Loucy (cell line): ENCODE measurements around the gene DGKQ.

Experiments
- H2AFZ ChIP-seq: fragments of 200-600 bp; sonication (generic); 2 replicates; pipeline ENCODE4 v1.6.0; 2016; ENCODE audit warnings: antibody characterized with exemption, mild to moderate bottlenecking, low read length, moderate library complexity
- H3F3A ChIP-seq: fragments of 200-600 bp; 2 replicates; pipeline ENCODE4 v1.6.0; 2016; ENCODE audit warnings: antibody characterized with exemption, low read depth, mild to moderate bottlenecking
- H3K27me3 ChIP-seq: fragments of 200-600 bp; sonication (generic); 2 replicates; pipeline ENCODE4 v1.6.1; 2014; ENCODE audit warnings: low read length, mild to moderate bottlenecking; ENCODE audit not compliant: insufficient read depth, poor library complexity, severe bottlenecking
- H3K36me3 ChIP-seq: fragments of 200-600 bp; sonication (generic); 2 replicates; pipeline ENCODE4 v1.6.1; 2016; ENCODE audit warnings: low read length; ENCODE audit not compliant: insufficient read depth
- H3K4me1 ChIP-seq: fragments of 200-600 bp; sonication (generic); 2 replicates; pipeline ENCODE4 v1.5.1; 2014; ENCODE audit warnings: low read length, mild to moderate bottlenecking; ENCODE audit not compliant: insufficient read depth, poor library complexity, severe bottlenecking
- H3K4me2 ChIP-seq: fragments of 200-600 bp; sonication (generic); 2 replicates; pipeline ENCODE4 v1.6.0; 2014; ENCODE audit warnings: antibody characterized with exemption, low read length, low read depth, mild to moderate bottlenecking; ENCODE audit not compliant: poor library complexity, severe bottlenecking
- H3K4me3 ChIP-seq: fragments of 200-600 bp; sonication (generic); 2 replicates; pipeline ENCODE4 v1.5.1; 2014; ENCODE audit warnings: low read length, mild to moderate bottlenecking, mixed read lengths; ENCODE audit not compliant: poor library complexity, severe bottlenecking
- H3K79me2 ChIP-seq: fragments of 200-600 bp; sonication (generic); 2 replicates; pipeline ENCODE4 v1.6.1; 2014; ENCODE audit warnings: low read length; ENCODE audit not compliant: insufficient read depth
- H3K9ac ChIP-seq: fragments of 200-600 bp; sonication (generic); 2 replicates; pipeline ENCODE4 v1.6.0; 2014; ENCODE audit warnings: mild to moderate bottlenecking, low read depth, low read length, moderate library complexity; ENCODE audit not compliant: poor library complexity, severe bottlenecking
- H3K9me2 ChIP-seq: fragments of 200-600 bp; sonication (generic); replicated peaks from 2 replicates; pipeline ENCODE4 v1.6.1; 2016; ENCODE audit warnings: low read depth, low read length, mixed read lengths
- H3K9me3 ChIP-seq: fragments of 200-600 bp; sonication (generic); 2 replicates; pipeline ENCODE4 v1.6.1; 2014; ENCODE audit warnings: mild to moderate bottlenecking, antibody characterized with exemption, low read length, low read depth; ENCODE audit not compliant: insufficient read depth
- H4K20me1 ChIP-seq: fragments of 200-600 bp; sonication (generic); 2 replicates; pipeline ENCODE4 v1.6.0; 2014; ENCODE audit warnings: antibody characterized with exemption, low read length, mild to moderate bottlenecking; ENCODE audit not compliant: insufficient read depth, poor library complexity, severe bottlenecking
- CTCF ChIP-seq: fragments of 200-600 bp; sonication (generic); conservative IDR thresholded peaks from 2 replicates; pipeline ENCODE4 v1.5.1; 2014; ENCODE audit warnings: mild to moderate bottlenecking, antibody characterized with exemption, low read length
- EZH2phosphoT487 ChIP-seq: fragments of 200-600 bp; IDR thresholded peaks from 2 replicates; pipeline ENCODE4 v1.6.1; 2018; ENCODE audit warnings: antibody characterized with exemption, mild to moderate bottlenecking, moderate library complexity, borderline replicate concordance

DGKQ gene

DNA sequence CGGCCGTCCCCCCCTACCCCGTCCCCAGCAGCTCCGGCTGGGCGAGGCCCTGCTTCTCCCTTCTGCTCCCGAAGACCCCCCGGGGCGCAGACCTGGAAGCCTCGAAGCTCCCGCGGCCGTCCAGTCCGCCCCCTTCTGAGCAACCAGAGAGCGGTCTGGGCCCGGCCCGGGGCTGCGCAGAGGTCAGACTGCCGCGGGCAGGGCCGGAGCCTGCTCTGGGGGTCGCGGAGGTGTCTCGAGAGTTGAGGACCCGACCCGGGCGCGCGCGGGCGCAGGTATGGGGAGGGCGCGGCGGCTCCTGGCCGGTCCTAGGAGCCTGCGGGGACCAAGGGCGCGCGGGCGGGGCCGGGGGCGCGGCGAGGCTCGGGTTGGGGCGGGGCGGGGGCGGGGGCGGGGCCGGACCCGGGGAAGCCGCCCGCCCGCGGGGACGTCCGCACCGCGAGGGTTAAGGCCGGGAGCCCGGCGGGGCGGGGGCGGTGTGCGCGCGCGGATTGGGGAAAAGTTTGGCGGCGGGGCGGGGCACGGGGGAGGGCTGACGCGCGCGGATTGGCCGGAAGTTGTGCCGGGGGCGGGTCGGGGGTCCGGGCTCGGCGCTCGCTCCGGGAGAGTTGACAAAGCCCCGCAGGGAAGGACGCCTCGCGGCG lies 37.8 kb upstream of the DGKQ start, which contains the start of gene FGFRL1:
Gene FGFRL1 (plus strand): TSS at position 605 of the 644 bp plus-strand sequence. CDS start 860 bp downstream, outside the sequence.
- Histone ChIP-seq H4K20me1 (peaks cover 18% of the 10 kb centered on the region), H3K27me3 (peaks cover 11% of the 10 kb centered on the region), H3K79me2 (peaks cover 17% of the 10 kb centered on the region; the same call in 1 of the 2 replicates), H2AFZ (peak within 1 kb of the TSS; percentile 60), H3K36me3 (no peaks in the 10 kb centered on the region), H3K9ac (peak within 1 kb of the TSS; percentile 67), H3K4me1 (peaks cover 27% of the 10 kb centered on the region), H3K4me3 (peak within 1 kb of the TSS; percentile 77), H3F3A (no peaks in the 10 kb centered on the region), H3K4me2 (peak within 1 kb of the TSS; percentile 74), H3K9me3 (no peaks in the 10 kb centered on the region), H3K9me2 (no peaks in the 10 kb centered on the region)
- TF ChIP-seq CTCF, result no peak
- no peak for TF ChIP-seq EZH2phosphoT487

DNA sequence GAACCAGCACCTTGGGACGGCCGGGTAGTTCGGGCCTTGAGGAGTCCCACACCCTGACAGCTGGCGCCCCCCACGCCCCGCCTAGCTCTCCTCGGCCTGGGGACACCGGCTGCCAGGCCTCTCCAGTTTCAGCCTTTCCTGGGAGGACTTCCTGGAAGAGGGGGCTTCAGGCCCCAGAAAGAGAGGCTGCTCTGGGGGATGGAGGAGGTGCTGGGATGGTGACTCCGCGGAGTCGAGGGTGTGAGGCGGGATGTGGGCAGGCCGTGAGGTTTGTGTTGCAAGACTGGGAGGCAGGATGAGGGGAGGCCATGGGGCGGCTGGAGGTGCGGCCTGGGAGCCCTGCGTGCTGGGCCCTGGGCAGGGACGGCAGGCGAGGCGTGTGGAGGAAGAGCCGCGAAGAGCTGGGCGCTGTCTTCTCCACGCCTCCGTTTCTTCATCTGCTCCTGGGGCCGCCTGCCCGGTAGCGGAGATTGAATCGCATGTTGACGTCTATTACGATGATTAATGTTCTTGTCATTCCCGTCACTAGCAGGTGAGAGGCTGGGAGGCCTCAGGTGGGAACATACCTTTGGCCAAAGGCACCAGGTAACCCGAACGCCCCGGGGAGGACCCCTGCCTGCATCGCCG lies 37.1 kb upstream of the DGKQ start:
- Histone ChIP-seq H4K20me1 (peaks cover 18% of the 10 kb centered on the region), H3K4me2 (peak overlapping the region; percentile 69), H3K27me3 (peaks cover 11% of the 10 kb centered on the region), H3K9me2 (no peaks in the 10 kb centered on the region), H3K36me3 (no peaks in the 10 kb centered on the region), H3K4me1 (peaks cover 27% of the 10 kb centered on the region), H3K4me3 (peak overlapping the region; percentile 56), H3K79me2 (peaks cover 17% of the 10 kb centered on the region; the same call in 1 of the 2 replicates), H2AFZ (peak overlapping the region; percentile 54), H3K9me3 (no peaks in the 10 kb centered on the region), H3F3A (no peaks in the 10 kb centered on the region), H3K9ac (no peak overlapping the region)
- no peak for TF ChIP-seq CTCF

- H3K79me2 ChIP-seq, result peaks cover 17% of the 10 kb centered on the region; the same call in 1 of the 2 replicates
- no peaks in the 10 kb centered on the region for H3K9me3 ChIP-seq
- no peaks in the 10 kb centered on the region for H3K36me3 ChIP-seq
- peak overlapping the region; percentile 99 for H3K4me2 ChIP-seq
- peaks cover 12% of the 10 kb centered on the region for H4K20me1 ChIP-seq
- H2AFZ ChIP-seq, result peak overlapping the region; percentile 93
- H3K9ac ChIP-seq, result peak overlapping the region; percentile 76
- H3K27me3 ChIP-seq, result peaks cover 11% of the 10 kb centered on the region
- TF ChIP-seq EZH2phosphoT487 (no peak), CTCF (no peak)
- no peaks in the 10 kb centered on the region for H3F3A ChIP-seq
- H3K9me2 ChIP-seq, result no peaks in the 10 kb centered on the region
- H3K4me1 ChIP-seq, result peaks cover 27% of the 10 kb centered on the region
- peak overlapping the region; percentile 79 for H3K4me3 ChIP-seq
Observed at GRCh38 chr4:1009542-1010394, 36.4 kb upstream of the DGKQ start.
